Nephron progenitor cell (in vitro differentiated cells): ENCODE results near the gene UMAD1.

ENCODE experiments used
- DNase-seq: peaks from one replicate; pipeline ENCODE4 v3.0.0; 2021
- H3K27ac Mint-ChIP-seq: 2 replicates; pipeline ENCODE4 v1.8.0; 2021; ENCODE audit warnings: mild to moderate bottlenecking, moderate library complexity, mixed read lengths
- H3K27me3 Mint-ChIP-seq: 2 replicates; pipeline ENCODE4 v1.8.0; 2021; ENCODE audit warnings: mild to moderate bottlenecking, low read depth, mixed read lengths; ENCODE audit not compliant: poor library complexity
- H3K36me3 Mint-ChIP-seq: 2 replicates; pipeline ENCODE4 v1.8.0; 2021; ENCODE audit warnings: low read depth, mixed read lengths
- H3K4me1 Mint-ChIP-seq: 2 replicates; pipeline ENCODE4 v1.8.0; 2021; ENCODE audit warnings: mixed read lengths
- H3K4me3 Mint-ChIP-seq: 2 replicates; pipeline ENCODE4 v1.8.0; 2021; ENCODE audit warnings: mild to moderate bottlenecking, moderate library complexity, mixed read lengths
- H3K9me3 Mint-ChIP-seq: 2 replicates; pipeline ENCODE4 v1.8.0; 2021; ENCODE audit warnings: mild to moderate bottlenecking, moderate library complexity, mixed read lengths
- TF ChIP-seq, protein P1 (sequence below): fragments of 200-600 bp; sonication (generic); IDR thresholded peaks from 2 replicates; pipeline ENCODE4 v1.5.0; 2021; ENCODE audit warnings: antibody characterized with exemption

The UMAD1 gene

DNA sequence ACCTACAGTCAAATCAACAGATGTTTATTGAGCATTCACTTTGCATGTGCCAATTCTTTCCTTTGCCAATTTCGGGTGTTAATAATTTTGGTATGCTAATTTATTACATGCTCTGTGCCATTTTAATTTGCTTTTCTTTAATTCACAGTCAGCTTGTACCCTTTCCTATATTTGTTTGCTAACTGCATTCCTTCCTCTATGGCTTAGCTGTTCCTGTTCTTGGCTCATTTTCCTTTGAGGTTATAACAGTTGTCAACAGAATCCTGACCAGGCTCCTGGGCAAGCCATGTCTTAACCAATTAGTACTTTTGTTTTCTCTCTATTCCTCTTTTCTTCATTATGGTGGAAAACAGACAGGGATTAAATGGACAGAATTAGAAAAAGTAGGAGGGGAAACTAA lies 151.5 kb downstream of the UMAD1 start:
- TF ChIP-seq, protein P1, sequence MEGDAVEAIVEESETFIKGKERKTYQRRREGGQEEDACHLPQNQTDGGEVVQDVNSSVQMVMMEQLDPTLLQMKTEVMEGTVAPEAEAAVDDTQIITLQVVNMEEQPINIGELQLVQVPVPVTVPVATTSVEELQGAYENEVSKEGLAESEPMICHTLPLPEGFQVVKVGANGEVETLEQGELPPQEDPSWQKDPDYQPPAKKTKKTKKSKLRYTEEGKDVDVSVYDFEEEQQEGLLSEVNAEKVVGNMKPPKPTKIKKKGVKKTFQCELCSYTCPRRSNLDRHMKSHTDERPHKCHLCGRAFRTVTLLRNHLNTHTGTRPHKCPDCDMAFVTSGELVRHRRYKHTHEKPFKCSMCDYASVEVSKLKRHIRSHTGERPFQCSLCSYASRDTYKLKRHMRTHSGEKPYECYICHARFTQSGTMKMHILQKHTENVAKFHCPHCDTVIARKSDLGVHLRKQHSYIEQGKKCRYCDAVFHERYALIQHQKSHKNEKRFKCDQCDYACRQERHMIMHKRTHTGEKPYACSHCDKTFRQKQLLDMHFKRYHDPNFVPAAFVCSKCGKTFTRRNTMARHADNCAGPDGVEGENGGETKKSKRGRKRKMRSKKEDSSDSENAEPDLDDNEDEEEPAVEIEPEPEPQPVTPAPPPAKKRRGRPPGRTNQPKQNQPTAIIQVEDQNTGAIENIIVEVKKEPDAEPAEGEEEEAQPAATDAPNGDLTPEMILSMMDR = no peak
- peaks cover 30% of the 10 kb centered on the region for H3K36me3 Mint-ChIP-seq
- no peak for DNase-seq
- H3K27me3 Mint-ChIP-seq = no peaks in the 10 kb centered on the region
- no peaks in the 10 kb centered on the region for H3K9me3 Mint-ChIP-seq
- peaks cover 7% of the 10 kb centered on the region for H3K4me1 Mint-ChIP-seq
- H3K27ac Mint-ChIP-seq = no peak overlapping the region
- no peak overlapping the region for H3K4me3 Mint-ChIP-seq

DNA sequence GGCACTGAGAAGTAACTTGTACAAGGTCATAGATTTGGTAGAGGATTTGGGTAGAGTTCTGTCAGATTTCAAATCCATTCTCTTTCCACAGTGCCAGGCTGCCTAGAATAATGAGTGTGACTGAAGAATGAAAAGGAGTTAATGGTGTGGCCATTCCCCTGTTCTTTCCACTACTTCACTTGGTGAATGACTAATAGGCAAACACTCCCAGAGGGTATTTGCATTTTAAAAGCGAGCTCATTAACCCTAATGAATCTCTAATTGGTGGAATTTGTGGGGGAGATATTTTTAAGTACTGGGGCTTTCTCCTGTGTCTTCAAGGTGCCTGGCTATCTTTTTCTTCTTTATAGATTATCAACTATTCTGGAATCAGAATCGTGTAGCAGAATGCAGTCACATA lies 152.7 kb downstream of the UMAD1 start:
- no peak overlapping the region for H3K4me3 Mint-ChIP-seq
- no peaks in the 10 kb centered on the region for H3K27me3 Mint-ChIP-seq
- TF ChIP-seq, protein P1 = no peak
- H3K27ac Mint-ChIP-seq = no peak overlapping the region
- H3K9me3 Mint-ChIP-seq = no peaks in the 10 kb centered on the region
- peaks cover 36% of the 10 kb centered on the region for H3K36me3 Mint-ChIP-seq
- H3K4me1 Mint-ChIP-seq = peaks cover 7% of the 10 kb centered on the region
- DNase-seq = no peak

DNA sequence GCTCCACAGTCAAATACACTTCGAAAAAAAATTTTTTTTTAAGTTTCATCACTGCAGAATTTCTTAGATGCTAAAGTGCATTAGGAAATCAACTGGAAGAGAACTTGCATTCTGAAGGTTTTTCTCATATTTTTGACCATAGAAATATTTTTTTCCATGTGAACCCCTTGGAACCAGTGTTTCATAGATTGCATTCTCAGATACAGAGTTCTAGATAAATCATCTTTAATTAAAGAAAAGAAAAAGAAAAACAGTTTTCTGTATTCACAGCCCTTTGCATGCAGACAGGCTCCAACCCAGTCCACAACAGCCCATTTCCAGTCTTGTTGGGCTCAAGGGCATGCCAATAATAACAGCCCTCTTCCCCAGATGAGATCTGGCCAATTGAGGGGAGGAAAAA lies 153.4 kb downstream of the UMAD1 start:
- no peak overlapping the region for H3K4me3 Mint-ChIP-seq
- H3K4me1 Mint-ChIP-seq = peaks cover 7% of the 10 kb centered on the region
- no peak for DNase-seq
- H3K36me3 Mint-ChIP-seq = peaks cover 36% of the 10 kb centered on the region
- TF ChIP-seq, protein P1 = no peak
- H3K27ac Mint-ChIP-seq = peak overlapping the region; percentile 52
- no peaks in the 10 kb centered on the region for H3K27me3 Mint-ChIP-seq
- H3K9me3 Mint-ChIP-seq = no peaks in the 10 kb centered on the region

DNA sequence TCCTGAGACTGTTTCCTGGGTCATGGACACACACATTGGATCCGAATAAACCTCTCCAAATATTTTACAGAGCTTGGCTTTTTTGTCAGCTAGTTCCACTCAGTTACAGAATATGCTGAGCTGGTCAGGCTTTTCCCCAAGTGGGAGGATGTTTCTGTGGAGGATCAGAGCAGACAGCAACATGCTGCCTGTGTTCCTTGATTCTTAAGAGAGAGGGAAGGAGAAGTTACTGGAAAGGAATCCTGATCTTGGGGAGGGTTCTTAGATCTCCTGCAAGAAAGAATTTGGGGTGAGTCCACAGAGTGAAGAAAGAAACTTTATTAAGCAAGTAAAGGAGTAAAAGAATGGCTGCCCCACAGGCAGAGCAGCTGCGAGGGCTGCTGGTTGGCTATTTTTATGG lies 154.7 kb downstream of the UMAD1 start:
- Mint-ChIP-seq H3K36me3 (peaks cover 36% of the 10 kb centered on the region), H3K4me1 (peaks cover 7% of the 10 kb centered on the region), H3K27ac (peak overlapping the region; percentile 57), H3K9me3 (no peaks in the 10 kb centered on the region), H3K27me3 (no peaks in the 10 kb centered on the region), H3K4me3 (no peak overlapping the region)
- TF ChIP-seq, protein P1 = no peak
- DNase-seq = no peak

DNA sequence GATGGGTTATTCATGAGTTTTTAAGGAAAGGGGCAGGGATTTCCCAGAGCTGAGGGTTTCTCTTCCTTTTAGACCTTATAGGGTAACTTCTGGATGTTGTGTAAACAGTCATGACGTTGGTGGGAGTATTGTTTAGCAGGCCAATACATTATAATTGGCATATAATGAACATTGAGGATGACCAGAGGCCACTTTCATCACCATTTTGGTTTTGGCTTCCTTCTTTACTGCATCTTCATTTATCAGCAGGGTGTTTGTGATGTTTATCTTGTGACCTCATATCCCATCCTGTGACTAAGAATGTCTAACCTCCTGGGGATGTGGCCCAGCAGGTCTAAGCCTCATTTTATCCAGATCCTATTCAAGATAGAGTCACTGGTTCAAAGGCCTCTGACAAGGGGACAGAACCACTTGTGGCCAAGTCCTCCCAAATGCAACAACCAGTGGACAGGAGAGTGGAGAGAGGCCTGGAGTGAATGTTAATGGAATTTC lies 155.1 kb downstream of the UMAD1 start:
- Mint-ChIP-seq H3K27me3 (no peaks in the 10 kb centered on the region), H3K27ac (no peak overlapping the region), H3K4me3 (no peak overlapping the region), H3K4me1 (peaks cover 7% of the 10 kb centered on the region), H3K9me3 (no peaks in the 10 kb centered on the region), H3K36me3 (peaks cover 36% of the 10 kb centered on the region)
- DNase-seq = no peak
- TF ChIP-seq, protein P1 = no peak

DNA sequence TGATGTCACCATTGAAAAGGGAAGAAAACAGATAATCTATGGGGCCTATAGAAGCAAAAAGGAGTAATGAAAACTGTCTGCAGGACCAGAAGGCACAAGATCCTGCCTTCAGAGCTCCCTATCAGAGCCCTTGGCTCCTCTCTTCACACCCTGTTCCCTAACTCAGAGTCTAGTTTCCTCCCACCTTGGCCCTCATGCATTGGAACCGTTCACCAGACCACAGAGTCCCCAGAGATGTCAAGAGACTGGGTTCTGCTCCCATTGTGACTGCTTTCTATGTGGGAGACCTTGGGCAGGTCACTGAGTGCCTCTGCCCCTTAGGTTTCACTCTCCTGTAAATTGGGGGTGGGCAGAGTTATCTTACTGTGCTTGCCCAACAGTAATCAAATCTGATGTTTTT lies 158.0 kb downstream of the UMAD1 start:
- Mint-ChIP-seq H3K4me3 (no peak overlapping the region), H3K4me1 (peaks cover 7% of the 10 kb centered on the region), H3K27ac (no peak overlapping the region), H3K36me3 (peaks cover 24% of the 10 kb centered on the region), H3K27me3 (no peaks in the 10 kb centered on the region), H3K9me3 (no peaks in the 10 kb centered on the region)
- no peak for DNase-seq
- TF ChIP-seq, protein P1 = no peak
